ENCODE results near the gene RASAL3. TPM values are rescaled to one million over a fixed set of nuclear protein-coding genes. Genes with fewer than 3 reads are reported as not detected.

The RASAL3 gene
- total RNA-seq, 1 experiment from 2014 or later, result 0.57 TPM

- Histone ChIP-seq H2AFZ (ENCODE audit: low read depth, low read length, poor library complexity, severe bottlenecking) (no peak overlapping the region), H3K9me2 (ENCODE audit: insufficient read depth) (no peaks in the 10 kb centered on the region), H4K20me1 (ENCODE audit: insufficient read depth) (no peaks in the 10 kb centered on the region), H3K36me3 (ENCODE audit: control insufficient read depth in 1 of 2, insufficient read depth in 2 of 2, low read length in 2 of 2) (peaks cover 14 to 29% of the 10 kb centered on the region in 2 experiments; a peak in 3 of 4 replicates), H3K4me3 (replicated peaks in 1 of 2; ENCODE audit: low read depth in 1 of 2, low read length in 2 of 2) (no peak overlapping the region), H3K4me1 (ENCODE audit: control insufficient read depth in 1 of 2, insufficient read depth in 2 of 2, low read length in 2 of 2) (peaks cover 15 to 16% of the 10 kb centered on the region in 2 experiments; a peak in 3 of 4 replicates), H3K27me3 (ENCODE audit: insufficient read depth, low read length) (no peaks in the 10 kb centered on the region), H3K4me2 (ENCODE audit: low read length) (no peak overlapping the region), H3K9me3 (ENCODE audit: control insufficient read depth in 1 of 2, insufficient read depth in 1 of 2, low read depth in 1 of 2, low read length in 2 of 2) (no peaks in the 10 kb centered on the region), H3K9ac (ENCODE audit: low read length) (no peak overlapping the region), H3K79me2 (ENCODE audit: insufficient read depth, low read length) (peaks cover 29% of the 10 kb centered on the region), H3K27ac (ENCODE audit: low read depth, low read length) (no peak overlapping the region)
- no peak for DNase-seq (ENCODE audit: low read depth, low spot score)
- ATAC-seq, result no peak
- BruUV-seq (replicated peaks), result no TSS peak
- TF ChIP-seq REST (IDR thresholded peaks at IDR 0.05; ENCODE audit: low read depth), result no peak
- TF ChIP-seq, protein P1, sequence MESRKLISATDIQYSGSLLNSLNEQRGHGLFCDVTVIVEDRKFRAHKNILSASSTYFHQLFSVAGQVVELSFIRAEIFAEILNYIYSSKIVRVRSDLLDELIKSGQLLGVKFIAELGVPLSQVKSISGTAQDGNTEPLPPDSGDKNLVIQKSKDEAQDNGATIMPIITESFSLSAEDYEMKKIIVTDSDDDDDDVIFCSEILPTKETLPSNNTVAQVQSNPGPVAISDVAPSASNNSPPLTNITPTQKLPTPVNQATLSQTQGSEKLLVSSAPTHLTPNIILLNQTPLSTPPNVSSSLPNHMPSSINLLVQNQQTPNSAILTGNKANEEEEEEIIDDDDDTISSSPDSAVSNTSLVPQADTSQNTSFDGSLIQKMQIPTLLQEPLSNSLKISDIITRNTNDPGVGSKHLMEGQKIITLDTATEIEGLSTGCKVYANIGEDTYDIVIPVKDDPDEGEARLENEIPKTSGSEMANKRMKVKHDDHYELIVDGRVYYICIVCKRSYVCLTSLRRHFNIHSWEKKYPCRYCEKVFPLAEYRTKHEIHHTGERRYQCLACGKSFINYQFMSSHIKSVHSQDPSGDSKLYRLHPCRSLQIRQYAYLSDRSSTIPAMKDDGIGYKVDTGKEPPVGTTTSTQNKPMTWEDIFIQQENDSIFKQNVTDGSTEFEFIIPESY (IDR thresholded peaks at IDR 0.05; ENCODE audit: extremely low read depth, insufficient replicate concordance, low read length), result no peak
- TF ChIP-seq SIN3A (IDR thresholded peaks at IDR 0.05; ENCODE audit: low read depth), result no peak
- no peak for TF ChIP-seq EZH2phosphoT487 (IDR thresholded peaks at IDR 0.05; ENCODE audit: borderline replicate concordance)
- TF ChIP-seq ZNF274 (IDR thresholded peaks at IDR 0.05; ENCODE audit: low read depth, low read length), result no peak
- TF ChIP-seq JUND (IDR thresholded peaks at IDR 0.05), result no peak
- TF ChIP-seq POLR2AphosphoS5 (IDR thresholded peaks at IDR 0.05; ENCODE audit: low read depth, low read length), result no peak
- TF ChIP-seq TCF7L2 (IDR thresholded peaks at IDR 0.05; ENCODE audit: borderline replicate concordance, extremely low read depth, insufficient read depth, insufficient read length), result no peak
- TF ChIP-seq EGR1 (IDR thresholded peaks at IDR 0.05; ENCODE audit: low read depth), result no peak
- no peak for TF ChIP-seq ZFX (IDR thresholded peaks at IDR 0.05)
- no peak for TF ChIP-seq SP1 (IDR thresholded peaks at IDR 0.05; ENCODE audit: low read depth)
- TF ChIP-seq MAX (IDR thresholded peaks at IDR 0.05), result no peak
- TF ChIP-seq, protein P2, sequence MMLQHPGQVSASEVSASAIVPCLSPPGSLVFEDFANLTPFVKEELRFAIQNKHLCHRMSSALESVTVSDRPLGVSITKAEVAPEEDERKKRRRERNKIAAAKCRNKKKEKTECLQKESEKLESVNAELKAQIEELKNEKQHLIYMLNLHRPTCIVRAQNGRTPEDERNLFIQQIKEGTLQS (IDR thresholded peaks at IDR 0.05), result no peak
- TF ChIP-seq CBX3 (IDR thresholded peaks at IDR 0.05; ENCODE audit: low read depth), result no peak
- TF ChIP-seq POLR2A (IDR thresholded peaks at IDR 0.05; ENCODE audit: borderline replicate concordance, extremely low read depth, insufficient read depth, insufficient read length), result no peak
- TF ChIP-seq ELF1 (IDR thresholded peaks at IDR 0.05; ENCODE audit: borderline replicate concordance, low read depth), result no peak
- intact Hi-C loops (cut with micrococcal nuclease), result no loop called here
- ChIA-PET POLR2A (interaction anchor here (3.0 kb wide), 1 partner anchor 42 kb away, joined by 22 read pairs; the partner anchor contains the start of gene AKAP8), RAD21 (ENCODE audit: low non-redundant PET in 1 of 2, low total read pairs in 2 of 2, uncharacterized antibody in 2 of 2, unreplicated experiment in 2 of 2) (no interaction called here), CTCF (interaction anchor here (5.7 kb wide), 1 partner anchor 134 kb away, joined by 68 read pairs; no protein-coding TSS in a partner anchor)
Observed at GRCh38 chr19:15421136-15421695, 43.1 kb downstream of the RASAL3 start.
